ENCODE measurements around the gene NFATC2.

The NFATC2 gene

DNA sequence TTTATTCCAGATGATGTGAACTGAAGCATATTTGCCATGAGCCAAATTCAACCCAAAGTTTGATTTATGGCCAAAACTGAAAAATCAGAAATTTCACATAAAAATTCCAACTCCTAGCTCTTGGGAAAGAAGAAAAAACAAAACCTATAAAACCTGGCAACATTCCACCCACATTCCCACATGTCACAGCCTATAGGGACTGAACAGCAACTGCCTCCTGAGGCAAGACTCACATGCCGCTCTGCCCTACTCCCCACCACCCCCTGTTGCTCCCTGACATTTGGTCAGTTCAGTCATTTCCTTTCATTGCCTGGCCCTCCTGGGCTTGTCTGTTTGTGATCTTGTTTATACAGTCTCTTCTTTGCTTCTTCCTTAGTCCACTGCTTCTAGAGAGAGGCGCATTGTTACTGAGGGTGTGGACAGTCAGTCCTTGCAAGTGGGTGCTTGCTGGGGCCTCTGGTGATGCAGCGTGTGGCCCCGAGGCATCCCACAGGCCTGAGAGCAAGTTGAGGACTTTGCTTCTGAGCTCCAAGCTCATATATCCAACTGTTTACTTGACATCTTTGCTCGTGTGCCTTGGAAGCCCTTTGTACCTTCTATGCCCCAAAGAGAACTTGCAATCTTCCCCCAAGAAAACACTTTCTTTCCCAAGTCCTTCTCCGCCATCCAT lies 31.4 kb downstream of the NFATC2 start:
- no peak overlapping the region for H3K27ac ChIP-seq (ENCODE audit: low read depth, low read length)
- H3K4me1 ChIP-seq (ENCODE audit: control insufficient read depth in 5 of 5, insufficient read depth in 5 of 5, low read length in 5 of 5), result peaks cover 0 to 6% (median 0%) of the 10 kb centered on the region in 5 donors
- no peaks in the 10 kb centered on the region for H3K27me3 ChIP-seq (ENCODE audit: control insufficient read depth in 5 of 5, insufficient read depth in 4 of 5, low read length in 5 of 5)
- H3K36me3 ChIP-seq (ENCODE audit: control insufficient read depth in 5 of 5, insufficient read depth in 5 of 5, low read length in 5 of 5), result peaks cover 0 to 28% (median 17%) of the 10 kb centered on the region in 5 donors
- H3K9me3 ChIP-seq (ENCODE audit: control insufficient read depth in 5 of 5, low read length in 5 of 5), result no peaks in the 10 kb centered on the region
- H3K9ac ChIP-seq (ENCODE audit: low read length in 5 of 5), result no peak overlapping the region
- no peak overlapping the region for H3K4me3 ChIP-seq (ENCODE audit: low read depth in 1 of 5, low read length in 5 of 5)

DNA sequence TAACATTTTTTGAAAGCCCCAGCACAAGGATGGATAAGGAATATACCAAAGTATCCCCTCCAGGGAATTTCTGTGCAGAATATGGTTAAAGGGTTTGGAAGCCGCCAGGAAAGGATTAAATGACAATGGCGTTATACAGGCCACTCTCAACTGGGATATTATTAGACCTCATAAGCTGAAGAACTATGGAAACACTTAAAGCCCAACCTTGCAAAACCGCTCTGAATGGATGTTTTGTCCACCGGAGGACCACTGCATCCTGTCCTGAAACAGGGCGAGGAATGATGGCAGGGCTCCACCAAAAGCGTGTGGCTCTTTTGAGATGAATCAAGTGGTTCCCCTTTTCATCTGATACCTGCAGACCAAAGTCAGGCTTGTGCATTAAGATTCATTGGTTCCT lies 32.4 kb downstream of the NFATC2 start:
- Histone ChIP-seq H3K9ac (ENCODE audit: low read length in 5 of 5) (no peak overlapping the region), H3K4me1 (ENCODE audit: control insufficient read depth in 5 of 5, insufficient read depth in 5 of 5, low read length in 5 of 5) (peaks cover 0 to 6% (median 0%) of the 10 kb centered on the region in 5 donors), H3K9me3 (ENCODE audit: control insufficient read depth in 5 of 5, low read length in 5 of 5) (no peaks in the 10 kb centered on the region), H3K4me3 (ENCODE audit: low read depth in 1 of 5, low read length in 5 of 5) (no peak overlapping the region), H3K36me3 (ENCODE audit: control insufficient read depth in 5 of 5, insufficient read depth in 5 of 5, low read length in 5 of 5) (peaks cover 0 to 25% (median 12%) of the 10 kb centered on the region in 5 donors), H3K27ac (ENCODE audit: low read depth, low read length) (no peak overlapping the region), H3K27me3 (ENCODE audit: control insufficient read depth in 5 of 5, insufficient read depth in 4 of 5, low read length in 5 of 5) (no peaks in the 10 kb centered on the region)

DNA sequence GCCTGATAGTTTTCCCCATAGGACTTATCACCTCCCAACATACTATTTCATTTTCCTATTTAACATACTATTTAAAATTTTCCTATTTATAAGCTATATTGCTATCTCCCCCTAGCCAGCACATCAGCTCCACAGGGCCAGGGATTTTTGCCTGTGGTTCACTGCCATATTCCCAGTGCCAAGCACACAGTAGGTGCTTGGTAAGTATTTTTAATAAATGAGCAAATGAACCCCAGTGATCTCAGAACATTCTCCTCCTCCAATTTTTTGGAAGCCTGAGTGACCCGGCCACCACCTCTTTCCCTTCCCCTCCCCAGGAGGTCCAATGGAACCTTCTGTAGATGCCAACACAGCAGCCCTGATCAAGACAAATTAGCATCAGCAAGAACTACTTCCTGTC lies 33.3 kb downstream of the NFATC2 start:
- H3K9me3 ChIP-seq (ENCODE audit: control insufficient read depth in 5 of 5, low read length in 5 of 5), result no peaks in the 10 kb centered on the region
- no peak overlapping the region for H3K4me3 ChIP-seq (ENCODE audit: low read depth in 1 of 5, low read length in 5 of 5)
- peaks cover 0 to 6% (median 0%) of the 10 kb centered on the region in 5 donors for H3K4me1 ChIP-seq (ENCODE audit: control insufficient read depth in 5 of 5, insufficient read depth in 5 of 5, low read length in 5 of 5)
- H3K27me3 ChIP-seq (ENCODE audit: control insufficient read depth in 5 of 5, insufficient read depth in 4 of 5, low read length in 5 of 5), result no peaks in the 10 kb centered on the region
- no peak overlapping the region for H3K9ac ChIP-seq (ENCODE audit: low read length in 5 of 5)
- H3K36me3 ChIP-seq (ENCODE audit: control insufficient read depth in 5 of 5, insufficient read depth in 5 of 5, low read length in 5 of 5), result peaks cover 0 to 19% (median 8%) of the 10 kb centered on the region in 5 donors
- no peak overlapping the region for H3K27ac ChIP-seq (ENCODE audit: low read depth, low read length)

DNA sequence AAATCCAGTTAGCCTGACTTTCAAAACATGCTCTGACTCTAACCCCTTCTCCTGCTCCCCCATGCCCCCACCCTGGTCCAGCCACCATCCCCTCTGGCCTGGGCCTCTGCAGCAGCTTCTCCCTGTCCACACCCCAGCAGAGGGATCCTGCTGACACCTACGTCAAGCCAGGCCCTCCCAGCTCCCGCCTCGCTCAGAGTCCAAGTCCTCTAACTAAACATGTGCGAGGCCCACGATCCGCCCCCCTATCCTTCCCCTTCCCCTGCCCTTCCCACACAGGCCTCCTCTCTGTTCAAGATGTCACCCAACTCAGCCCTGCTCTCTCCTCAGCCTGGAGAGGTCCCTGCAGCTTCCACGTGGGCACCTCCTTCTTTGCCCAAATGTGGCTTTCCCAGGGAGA lies 33.7 kb downstream of the NFATC2 start:
- Histone ChIP-seq H3K9ac (ENCODE audit: low read length in 5 of 5) (no peak overlapping the region), H3K4me1 (ENCODE audit: control insufficient read depth in 5 of 5, insufficient read depth in 5 of 5, low read length in 5 of 5) (peaks cover 0 to 6% (median 0%) of the 10 kb centered on the region in 5 donors), H3K9me3 (ENCODE audit: control insufficient read depth in 5 of 5, low read length in 5 of 5) (no peaks in the 10 kb centered on the region), H3K4me3 (ENCODE audit: low read depth in 1 of 5, low read length in 5 of 5) (no peak overlapping the region), H3K36me3 (ENCODE audit: control insufficient read depth in 5 of 5, insufficient read depth in 5 of 5, low read length in 5 of 5) (peaks cover 0 to 18% (median 8%) of the 10 kb centered on the region in 5 donors), H3K27ac (ENCODE audit: low read depth, low read length) (no peak overlapping the region), H3K27me3 (ENCODE audit: control insufficient read depth in 5 of 5, insufficient read depth in 4 of 5, low read length in 5 of 5) (no peaks in the 10 kb centered on the region)

DNA sequence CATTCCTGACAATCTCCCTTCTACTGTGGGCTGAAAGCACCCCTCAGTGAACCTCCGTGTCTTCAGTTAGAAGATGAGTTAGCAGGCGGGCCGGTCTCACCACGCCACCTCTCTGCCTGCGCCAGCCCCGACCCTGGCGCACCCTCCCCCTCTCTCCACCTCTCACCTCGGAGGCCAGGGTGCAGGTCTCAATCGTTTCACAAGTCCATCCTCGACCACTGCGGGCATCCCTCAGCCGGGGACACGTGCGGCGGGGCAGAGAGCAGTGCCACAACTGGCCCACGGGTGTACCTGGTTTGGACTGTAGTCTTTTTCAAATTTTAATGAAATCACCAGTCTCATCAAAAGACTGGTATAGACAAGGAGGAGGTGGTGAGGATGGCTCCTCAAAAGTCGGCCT lies 34.4 kb downstream of the NFATC2 start:
- Histone ChIP-seq H3K27me3 (ENCODE audit: control insufficient read depth in 5 of 5, insufficient read depth in 4 of 5, low read length in 5 of 5) (no peaks in the 10 kb centered on the region), H3K36me3 (ENCODE audit: control insufficient read depth in 5 of 5, insufficient read depth in 5 of 5, low read length in 5 of 5) (peaks cover 0 to 12% (median 4%) of the 10 kb centered on the region in 5 donors), H3K27ac (ENCODE audit: low read depth, low read length) (no peak overlapping the region), H3K9ac (ENCODE audit: low read length in 5 of 5) (no peak overlapping the region), H3K4me3 (ENCODE audit: low read depth in 1 of 5, low read length in 5 of 5) (no peak overlapping the region), H3K4me1 (ENCODE audit: control insufficient read depth in 5 of 5, insufficient read depth in 5 of 5, low read length in 5 of 5) (peaks cover 0 to 6% (median 0%) of the 10 kb centered on the region in 5 donors), H3K9me3 (ENCODE audit: control insufficient read depth in 5 of 5, low read length in 5 of 5) (no peaks in the 10 kb centered on the region)

DNA sequence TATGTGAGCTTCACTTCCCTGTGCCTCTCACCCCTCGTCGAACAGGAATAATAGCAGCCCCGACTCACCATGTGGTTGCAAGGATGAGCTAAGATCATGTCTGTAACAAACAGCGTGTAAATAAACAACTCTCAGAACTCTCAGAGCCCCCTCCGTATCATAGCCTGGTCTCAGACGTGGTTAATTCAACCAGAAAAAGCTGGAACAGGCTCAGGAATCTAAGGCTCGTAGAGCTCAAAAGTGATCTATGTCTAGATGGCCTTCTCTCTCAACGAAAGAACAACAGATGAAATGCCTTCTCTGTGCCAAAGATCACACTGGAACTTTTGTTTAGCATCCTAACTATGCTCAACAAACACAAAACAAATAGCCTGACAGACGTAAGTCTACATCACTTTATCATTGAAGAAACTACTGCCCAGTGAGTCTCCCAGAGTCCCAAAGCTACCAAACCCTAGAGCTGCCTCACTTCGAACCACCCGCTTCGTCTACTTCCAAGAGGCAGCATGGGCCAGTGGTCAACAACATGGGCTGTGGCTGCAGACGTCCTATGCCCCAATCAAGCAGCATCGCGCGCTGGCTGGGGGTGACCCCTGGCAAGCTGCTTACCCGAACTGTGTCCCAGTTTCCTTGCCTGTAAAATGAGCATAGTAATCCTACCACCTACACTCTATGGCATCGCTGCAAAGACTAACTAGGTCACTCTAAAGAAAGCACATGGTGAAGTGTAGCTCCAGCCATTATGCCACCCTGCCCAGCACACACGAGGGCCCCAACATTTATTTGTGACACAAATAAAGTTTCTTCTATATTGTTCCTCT lies 35.1 kb downstream of the NFATC2 start:
- Histone ChIP-seq H3K36me3 (ENCODE audit: control insufficient read depth in 5 of 5, insufficient read depth in 5 of 5, low read length in 5 of 5) (peaks cover 0 to 11% (median 4%) of the 10 kb centered on the region in 5 donors), H3K9ac (ENCODE audit: low read length in 5 of 5) (no peak overlapping the region), H3K27ac (ENCODE audit: low read depth, low read length) (no peak overlapping the region), H3K4me1 (ENCODE audit: control insufficient read depth in 5 of 5, insufficient read depth in 5 of 5, low read length in 5 of 5) (peaks cover 0 to 6% (median 0%) of the 10 kb centered on the region in 5 donors), H3K4me3 (ENCODE audit: low read depth in 1 of 5, low read length in 5 of 5) (no peak overlapping the region), H3K9me3 (ENCODE audit: control insufficient read depth in 5 of 5, low read length in 5 of 5) (no peaks in the 10 kb centered on the region), H3K27me3 (ENCODE audit: control insufficient read depth in 5 of 5, insufficient read depth in 4 of 5, low read length in 5 of 5) (no peaks in the 10 kb centered on the region)

DNA sequence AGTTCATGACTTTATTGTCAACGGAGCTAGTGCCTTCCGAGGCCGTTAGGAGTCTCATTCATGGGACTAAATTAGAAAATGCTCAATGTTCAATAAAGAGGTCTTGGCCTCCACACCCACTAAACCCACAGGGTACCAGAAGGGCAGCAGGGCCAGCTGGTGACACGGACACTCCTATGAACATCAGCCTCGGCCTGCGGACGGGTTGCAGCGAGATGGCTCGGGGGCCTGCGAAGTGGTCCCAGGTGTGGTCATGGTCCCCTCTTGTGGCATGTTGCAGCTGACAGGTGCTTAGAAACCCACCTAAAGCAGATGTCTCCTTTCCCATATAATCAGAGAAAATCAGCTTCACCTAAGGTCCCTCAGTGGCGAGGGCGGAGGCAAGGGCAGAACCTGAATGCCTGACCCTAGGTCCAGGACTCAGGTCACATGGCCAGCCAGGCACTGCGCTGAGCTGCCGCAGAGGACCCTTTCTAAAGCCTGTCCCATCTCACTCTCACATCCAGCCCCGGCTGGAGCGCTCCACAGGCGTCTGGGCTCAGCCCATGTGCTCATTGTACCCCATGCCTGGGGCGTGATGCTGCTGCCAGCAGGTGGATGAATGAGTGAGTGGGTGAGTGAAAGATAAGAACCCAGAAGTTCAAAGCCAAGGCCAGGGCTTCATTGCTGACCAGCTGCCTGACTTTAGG lies 35.8 kb downstream of the NFATC2 start:
- no peaks in the 10 kb centered on the region for H3K9me3 ChIP-seq (ENCODE audit: control insufficient read depth in 5 of 5, low read length in 5 of 5)
- H3K4me3 ChIP-seq (ENCODE audit: low read depth in 1 of 5, low read length in 5 of 5), result no peak overlapping the region
- H3K36me3 ChIP-seq (ENCODE audit: control insufficient read depth in 5 of 5, insufficient read depth in 5 of 5, low read length in 5 of 5), result peaks cover 0 to 8% (median 4%) of the 10 kb centered on the region in 5 donors
- H3K4me1 ChIP-seq (ENCODE audit: control insufficient read depth in 5 of 5, insufficient read depth in 5 of 5, low read length in 5 of 5), result peaks cover 0 to 6% (median 0%) of the 10 kb centered on the region in 5 donors
- no peak overlapping the region for H3K9ac ChIP-seq (ENCODE audit: low read length in 5 of 5)
- no peak overlapping the region for H3K27ac ChIP-seq (ENCODE audit: low read depth, low read length)
- H3K27me3 ChIP-seq (ENCODE audit: control insufficient read depth in 5 of 5, insufficient read depth in 4 of 5, low read length in 5 of 5), result no peaks in the 10 kb centered on the region

DNA sequence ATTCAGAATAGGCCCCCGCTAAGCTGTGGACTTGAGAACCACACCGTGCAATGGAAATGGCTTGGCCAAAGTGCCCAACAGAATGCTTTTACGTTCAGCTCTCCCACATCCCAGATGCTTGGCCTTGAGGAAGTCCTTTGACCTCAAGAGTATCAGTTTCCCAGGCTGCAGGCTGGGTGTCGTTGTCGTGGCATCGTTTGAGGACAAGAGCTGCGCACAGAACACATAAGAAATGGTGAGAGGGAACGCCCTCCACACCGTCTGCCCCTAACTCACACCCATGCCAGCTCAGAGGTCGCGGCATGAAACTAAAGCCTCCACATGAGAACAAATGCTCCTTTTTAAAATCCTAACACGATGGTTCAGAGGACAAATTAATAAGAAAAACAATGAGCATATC lies 37.0 kb downstream of the NFATC2 start:
- Histone ChIP-seq H3K4me1 (ENCODE audit: control insufficient read depth in 5 of 5, insufficient read depth in 5 of 5, low read length in 5 of 5) (peaks cover 0 to 9% (median 0%) of the 10 kb centered on the region in 5 donors), H3K36me3 (ENCODE audit: control insufficient read depth in 5 of 5, insufficient read depth in 5 of 5, low read length in 5 of 5) (peaks cover 0 to 8% (median 4%) of the 10 kb centered on the region in 5 donors), H3K9ac (ENCODE audit: low read length in 5 of 5) (no peak overlapping the region), H3K27me3 (ENCODE audit: control insufficient read depth in 5 of 5, insufficient read depth in 4 of 5, low read length in 5 of 5) (no peaks in the 10 kb centered on the region), H3K4me3 (ENCODE audit: low read depth in 1 of 5, low read length in 5 of 5) (no peak overlapping the region), H3K27ac (ENCODE audit: low read depth, low read length) (no peak overlapping the region), H3K9me3 (ENCODE audit: control insufficient read depth in 5 of 5, low read length in 5 of 5) (no peaks in the 10 kb centered on the region)

DNA sequence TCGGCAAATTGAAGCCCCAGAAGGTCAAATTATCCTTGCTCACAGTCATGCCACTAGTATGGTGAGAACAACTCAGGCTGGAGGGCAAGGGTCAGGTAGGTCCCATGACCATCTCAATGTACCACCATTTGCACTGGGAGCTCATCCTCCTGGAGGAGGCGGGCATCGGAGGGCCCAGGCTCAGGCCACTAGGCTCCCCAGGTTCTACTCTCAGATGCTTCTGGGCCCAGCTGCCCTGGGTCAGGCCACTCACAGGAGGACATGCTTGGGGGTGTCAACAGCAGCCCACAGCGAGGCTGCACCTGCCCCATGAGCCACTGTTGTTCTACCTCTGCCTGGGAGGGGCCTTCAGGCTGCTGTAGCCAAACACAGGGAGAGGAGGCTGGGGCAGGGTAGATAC lies 39.1 kb downstream of the NFATC2 start:
- H3K27me3 ChIP-seq (ENCODE audit: control insufficient read depth in 5 of 5, insufficient read depth in 4 of 5, low read length in 5 of 5), result no peaks in the 10 kb centered on the region
- H3K9ac ChIP-seq (ENCODE audit: low read length in 5 of 5), result no peak overlapping the region
- no peaks in the 10 kb centered on the region for H3K9me3 ChIP-seq (ENCODE audit: control insufficient read depth in 5 of 5, low read length in 5 of 5)
- peaks cover 0 to 8% (median 0%) of the 10 kb centered on the region in 5 donors for H3K36me3 ChIP-seq (ENCODE audit: control insufficient read depth in 5 of 5, insufficient read depth in 5 of 5, low read length in 5 of 5)
- H3K4me1 ChIP-seq (ENCODE audit: control insufficient read depth in 5 of 5, insufficient read depth in 5 of 5, low read length in 5 of 5), result peaks cover 0 to 14% (median under 1%) of the 10 kb centered on the region in 5 donors
- no peak overlapping the region for H3K27ac ChIP-seq (ENCODE audit: low read depth, low read length)
- H3K4me3 ChIP-seq (ENCODE audit: low read depth in 1 of 5, low read length in 5 of 5), result no peak overlapping the region

DNA sequence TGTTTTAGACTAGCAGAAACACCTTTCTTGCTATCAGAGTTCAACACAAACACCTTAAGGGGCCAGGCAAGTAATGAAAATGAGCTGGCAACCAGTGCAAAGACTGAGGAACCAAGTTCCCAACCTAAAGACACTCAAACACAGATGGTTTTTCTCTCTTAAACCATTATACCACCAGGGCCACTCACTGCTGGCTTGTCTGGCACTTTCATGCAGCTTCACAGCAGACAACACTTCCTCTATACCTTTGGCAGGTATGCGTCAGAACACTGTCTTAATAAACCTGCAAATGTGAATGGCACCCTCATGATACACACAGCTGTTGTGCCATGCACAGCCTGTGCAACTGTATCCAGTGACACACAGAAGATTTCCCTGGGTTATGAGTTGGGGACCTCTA lies 41.6 kb downstream of the NFATC2 start:
- no peak overlapping the region for H3K27ac ChIP-seq (ENCODE audit: low read depth, low read length)
- H3K9me3 ChIP-seq (ENCODE audit: control insufficient read depth in 5 of 5, low read length in 5 of 5), result no peaks in the 10 kb centered on the region
- no peak overlapping the region for H3K9ac ChIP-seq (ENCODE audit: low read length in 5 of 5)
- no peaks in the 10 kb centered on the region for H3K27me3 ChIP-seq (ENCODE audit: control insufficient read depth in 5 of 5, insufficient read depth in 4 of 5, low read length in 5 of 5)
- H3K36me3 ChIP-seq (ENCODE audit: control insufficient read depth in 5 of 5, insufficient read depth in 5 of 5, low read length in 5 of 5), result no peaks in the 10 kb centered on the region
- peaks cover 2 to 38% (median 13%) of the 10 kb centered on the region in 5 donors for H3K4me1 ChIP-seq (ENCODE audit: control insufficient read depth in 5 of 5, insufficient read depth in 5 of 5, low read length in 5 of 5)
- no peak overlapping the region for H3K4me3 ChIP-seq (ENCODE audit: low read depth in 1 of 5, low read length in 5 of 5)
